ENCODE results near the gene FOSB.

GRCh38 chr19:45456500-45456815 is 11.3 kb upstream of the FOSB start:
- TF ChIP-seq CTCF (IDR thresholded peaks at IDR 0.05) (no peak), ELF4 (CRISPR knock-in tag; IDR thresholded peaks at IDR 0.05; ENCODE audit: low read depth) (no peak), CREB1 (CRISPR knock-in tag; IDR thresholded peaks at IDR 0.05) (no peak), NFE2L1 (CRISPR knock-in tag; IDR thresholded peaks at IDR 0.05) (no peak), CBFB (CRISPR knock-in tag; IDR thresholded peaks at IDR 0.05; ENCODE audit: low read depth) (no peak)
